Endothelial cell of umbilical vein (primary cell): ENCODE results near the gene EEFSEC. TPM values are rescaled to one million over a fixed set of nuclear protein-coding genes. Genes with fewer than 3 reads are reported as not detected.

Experiments used
- BruUV-seq: library from RNA; stranded (reverse); fragments of 400-500 nt; replicated peaks from 2 replicates; lab custom pipeline; 2021; lab: Mats Ljungman, UMichigan
- CTCF ChIA-PET: fragments of 300-600, 350-600 bp; sonication (Branson Sonifier 250); formaldehyde crosslinking; loops from one replicate; lab custom pipeline; 2021; ENCODE audit warnings: antibody characterized with exemption, inconsistent platforms; lab: Charles Lee
- POLR2A ChIA-PET: fragments of 300-600, 350-600 bp; sonication (Branson Sonifier 250); formaldehyde crosslinking; loops from one replicate; lab custom pipeline; 2021; ENCODE audit warnings: antibody characterized with exemption, inconsistent platforms; lab: Charles Lee
- DNase-seq: peaks from one replicate; pipeline ENCODE4 v3.0.0-alpha.2; 2011; ENCODE audit warnings: low read depth, low spot score
- FAIRE-seq: peaks from 2 replicates; lab custom pipeline; 2011; peaks lifted over from hg19 to GRCh38; lab: Jason Lieb, UNC
- H2AFZ ChIP-seq: 2 replicates; pipeline ENCODE4 v1.6.0; 2012; ENCODE audit warnings: low read depth, low read length, control low read depth, inconsistent platforms
- H3K27ac ChIP-seq: 2 replicates; pipeline ENCODE4 v1.5.1; 2011; ENCODE audit warnings: low read depth, mild to moderate bottlenecking, control low read depth, low read length, moderate library complexity; ENCODE audit not compliant: insufficient read depth
- H3K27me3 ChIP-seq, 2 experiments: 2 replicates each; pipeline versions ENCODE4 v1.6.0 to v1.6.1; 2011; ENCODE audit warnings: low read length in 2 of 2, mixed read lengths in 1 of 2; ENCODE audit not compliant: control insufficient read depth in 2 of 2, insufficient read depth in 2 of 2
- H3K36me3 ChIP-seq, 2 experiments: 2 replicates in 1 of 2; 3 replicates in 1 of 2; pipeline ENCODE4 v1.5.1; 2011; ENCODE audit warnings: low read length in 2 of 2, mild to moderate bottlenecking in 1 of 2, moderate library complexity in 1 of 2; ENCODE audit not compliant: control insufficient read depth in 2 of 2, insufficient read depth in 2 of 2; ENCODE audit errors: extremely low read depth in 1 of 2
- H3K4me1 ChIP-seq: 3 replicates; pipeline ENCODE4 v1.5.1; 2011; ENCODE audit warnings: mild to moderate bottlenecking, low read length; ENCODE audit not compliant: control insufficient read depth, insufficient read depth; ENCODE audit errors: extremely low read depth
- H3K4me2 ChIP-seq: 2 replicates; pipeline ENCODE4 v1.6.1; 2011; ENCODE audit warnings: low read length, control low read depth, mixed read lengths; ENCODE audit not compliant: insufficient read depth
- H3K4me3 ChIP-seq, 3 experiments: fragments of 200-600 bp in 1 of 3; sonication (generic), shearing (Covaris generic) in 1 of 3; replicated peaks in 1 of 3; 2 replicates each; pipeline ENCODE4 v1.5.1; 2011 to 2016; ENCODE audit warnings: control low read depth in 3 of 3, low read length in 3 of 3, mild to moderate bottlenecking in 2 of 3, inconsistent platforms in 1 of 3, low read depth in 1 of 3, moderate library complexity in 1 of 3; ENCODE audit not compliant: insufficient read depth in 1 of 3
- H3K79me2 ChIP-seq: 2 replicates; pipeline ENCODE4 v1.6.0; 2012; ENCODE audit warnings: low read length, inconsistent platforms; ENCODE audit not compliant: control insufficient read depth, insufficient read depth
- H3K9ac ChIP-seq: replicated peaks from 2 replicates; pipeline ENCODE3; 2011; ENCODE audit warnings: low read length, control low read depth; ENCODE audit not compliant: insufficient read depth; ENCODE audit errors: extremely low read depth
- H3K9me1 ChIP-seq: replicated peaks from 3 replicates; pipeline ENCODE4 v1.6.0; 2011; ENCODE audit warnings: mild to moderate bottlenecking, low read length; ENCODE audit not compliant: control insufficient read depth, insufficient read depth; ENCODE audit errors: extremely low read depth
- H3K9me3 ChIP-seq: replicated peaks from 2 replicates; pipeline ENCODE4 v1.5.1; 2012; ENCODE audit warnings: low read length, inconsistent platforms; ENCODE audit not compliant: control insufficient read depth, insufficient read depth
- H4K20me1 ChIP-seq: replicated peaks from 2 replicates; pipeline ENCODE3; 2011; ENCODE audit warnings: mild to moderate bottlenecking, low read length; ENCODE audit not compliant: control insufficient read depth, insufficient read depth; ENCODE audit errors: extremely low read depth
- EZH2 ChIP-seq: IDR thresholded peaks from 2 replicates; pipeline ENCODE4 v1.6.1; 2012; ENCODE audit warnings: borderline replicate concordance, low read depth, mild to moderate bottlenecking, moderate library complexity, low read length, inconsistent platforms; ENCODE audit not compliant: severe bottlenecking
- FOS ChIP-seq: IDR thresholded peaks from 2 replicates; pipeline ENCODE4 v1.6.1; 2011; ENCODE audit warnings: mild to moderate bottlenecking, low read length, moderate library complexity, borderline replicate concordance; ENCODE audit not compliant: insufficient read depth
- GATA2 ChIP-seq: IDR thresholded peaks from 2 replicates; pipeline ENCODE4 v1.7.0; 2011; ENCODE audit warnings: low read depth, mild to moderate bottlenecking, moderate library complexity, mixed read lengths, low read length; ENCODE audit not compliant: insufficient read length, insufficient read depth
- JUN ChIP-seq: IDR thresholded peaks from 2 replicates; pipeline ENCODE4 v1.6.1; 2011; ENCODE audit warnings: borderline replicate concordance, low read depth; ENCODE audit not compliant: insufficient read length, insufficient read depth
- MYC ChIP-seq: IDR thresholded peaks from one replicate; pipeline ENCODE4 v1.6.1; 2011; ENCODE audit warnings: mild to moderate bottlenecking, low read depth, low read length
- POLR2A ChIP-seq: IDR thresholded peaks from 2 replicates; pipeline ENCODE4 v1.6.1; 2012; ENCODE audit warnings: low read depth, mild to moderate bottlenecking, control low read depth, low read length
- POLR2AphosphoS5 ChIP-seq: IDR thresholded peaks from 2 replicates; pipeline ENCODE4 v1.6.1; 2012; ENCODE audit warnings: low read depth, mild to moderate bottlenecking, control low read depth, low read length, moderate library complexity; ENCODE audit not compliant: insufficient read depth
- dilution Hi-C: fragments of 300-500 bp; cut with MboI; formaldehyde crosslinking; loops from one replicate; pipeline ENCODE4 v1.15.0; 2019; ENCODE audit warnings: low sequenced_read_pairs; ENCODE audit not compliant: extremely low pct_ligation_motif_present
- intact Hi-C: fragments of 100-400 bp; cut with micrococcal nuclease; formaldehyde crosslinking; loops from one replicate; pipeline ENCODE4 v1.10.0; 2022
- polyA plus RNA-seq, 4 experiments: library from polyadenylated mRNA; depleted of rRNA in 3 of 4; stranded (reverse) in 3 of 4; unstranded in 1 of 4; fragments of >200 nt; gene quantifications; 2 replicates each; pipeline versions ENCODE4 v1.2.1 to v1.2.3, GENCODE V29; 2011 to 2012; ENCODE audit warnings: missing spikeins in 1 of 4
- total RNA-seq: library from RNA; stranded (reverse); gene quantifications from 2 replicates; pipeline ENCODE4 v1.2.3, GENCODE V29; 2021
- TF ChIP-seq, protein P1 (sequence below): IDR thresholded peaks from 2 replicates; pipeline ENCODE4 v1.6.1; 2011; ENCODE audit not compliant: insufficient read depth, insufficient read length
- TF ChIP-seq, protein P2 (sequence below), 2 donors: IDR thresholded peaks; 1 replicate in 1 of 2; 2 replicates in 1 of 2; pipeline ENCODE4 v1.5.1; 2011; ENCODE audit warnings: low read length in 2 of 2, mild to moderate bottlenecking in 2 of 2, moderate library complexity in 2 of 2, control low read depth in 1 of 2, inconsistent platforms in 1 of 2, low read depth in 1 of 2; ENCODE audit not compliant: insufficient read depth in 1 of 2; ENCODE audit errors: extremely low read depth in 1 of 2

EEFSEC gene
- total and polyA plus RNA-seq, 2 donors (not counting 3 experiments of a cell fraction or from before 2014, with no cell fraction given) = 13.1 to 14.5 TPM

DNA sequence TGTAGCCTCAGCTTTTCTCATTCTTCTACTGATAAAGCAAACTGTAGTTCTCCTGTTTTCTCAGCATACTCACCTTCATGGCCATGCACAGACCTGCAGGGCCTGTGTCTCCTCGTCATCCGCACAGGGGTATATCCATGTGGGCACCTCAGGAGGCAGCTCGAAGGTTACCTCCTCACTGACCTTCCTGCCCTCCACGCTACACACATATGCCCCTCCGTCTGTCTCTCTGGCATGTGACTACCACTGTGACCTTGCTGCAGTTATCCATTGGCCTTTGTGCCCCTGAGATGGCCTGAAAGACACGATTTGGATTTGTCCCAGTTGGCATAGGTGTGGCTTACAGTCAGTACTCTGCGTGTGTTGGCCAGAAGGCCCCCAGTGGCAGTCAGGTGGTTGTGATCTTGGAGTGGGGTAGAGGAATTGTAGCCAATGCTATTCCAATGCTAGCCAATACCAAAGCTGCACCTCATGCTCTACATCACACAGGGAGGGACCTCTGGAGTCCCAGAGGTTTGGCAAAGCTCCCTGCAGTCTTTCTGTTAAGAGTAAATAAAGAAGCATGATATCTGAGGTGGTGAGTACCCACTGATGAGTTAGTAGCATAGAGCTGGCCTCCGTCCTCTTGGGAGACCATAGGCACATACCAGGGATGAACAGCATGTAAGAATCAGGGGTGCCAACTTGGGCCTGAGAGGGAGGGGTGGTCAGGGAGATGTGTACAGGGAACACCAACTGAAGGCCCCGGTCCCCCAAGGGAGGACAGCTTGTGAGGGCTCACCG lies 143.4 kb downstream of the EEFSEC start:
- CTCF ChIA-PET = interaction anchor here (1.0 to 2.2 kb wide), 4 partner anchors 10 to 101 kb away, joined by 3 to 7 read pairs (median 5); no protein-coding TSS in a partner anchor
- dilution Hi-C loops = no loop called here

More for the DNA sequence above, 143.4 kb downstream of the EEFSEC start:
- no peak overlapping the region for H3K4me3 ChIP-seq
- no peaks in the 10 kb centered on the region for H4K20me1 ChIP-seq
- no peaks in the 10 kb centered on the region for H3K36me3 ChIP-seq
- H3K9me3 ChIP-seq = no peaks in the 10 kb centered on the region
- H3K9ac ChIP-seq = no peak overlapping the region
- no peaks in the 10 kb centered on the region for H3K79me2 ChIP-seq
- no TSS peak for BruUV-seq
- FAIRE-seq = no peak
- H3K4me1 ChIP-seq = no peaks in the 10 kb centered on the region
- no peak for DNase-seq
- no peak overlapping the region for H3K27ac ChIP-seq
- no peak overlapping the region for H3K4me2 ChIP-seq
- no peaks in the 10 kb centered on the region for H3K27me3 ChIP-seq
- H2AFZ ChIP-seq = no peak overlapping the region
- no peaks in the 10 kb centered on the region for H3K9me1 ChIP-seq
- POLR2A ChIA-PET = no interaction called here
- intact Hi-C loops = no loop called here
- TF ChIP-seq, protein P1, sequence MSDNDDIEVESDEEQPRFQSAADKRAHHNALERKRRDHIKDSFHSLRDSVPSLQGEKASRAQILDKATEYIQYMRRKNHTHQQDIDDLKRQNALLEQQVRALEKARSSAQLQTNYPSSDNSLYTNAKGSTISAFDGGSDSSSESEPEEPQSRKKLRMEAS = no peak
- TF ChIP-seq GATA2 (no peak), MYC (no peak), JUN (no peak), FOS (no peak), POLR2AphosphoS5 (no peak), EZH2 (no peak), POLR2A (no peak)
- TF ChIP-seq, protein P2, sequence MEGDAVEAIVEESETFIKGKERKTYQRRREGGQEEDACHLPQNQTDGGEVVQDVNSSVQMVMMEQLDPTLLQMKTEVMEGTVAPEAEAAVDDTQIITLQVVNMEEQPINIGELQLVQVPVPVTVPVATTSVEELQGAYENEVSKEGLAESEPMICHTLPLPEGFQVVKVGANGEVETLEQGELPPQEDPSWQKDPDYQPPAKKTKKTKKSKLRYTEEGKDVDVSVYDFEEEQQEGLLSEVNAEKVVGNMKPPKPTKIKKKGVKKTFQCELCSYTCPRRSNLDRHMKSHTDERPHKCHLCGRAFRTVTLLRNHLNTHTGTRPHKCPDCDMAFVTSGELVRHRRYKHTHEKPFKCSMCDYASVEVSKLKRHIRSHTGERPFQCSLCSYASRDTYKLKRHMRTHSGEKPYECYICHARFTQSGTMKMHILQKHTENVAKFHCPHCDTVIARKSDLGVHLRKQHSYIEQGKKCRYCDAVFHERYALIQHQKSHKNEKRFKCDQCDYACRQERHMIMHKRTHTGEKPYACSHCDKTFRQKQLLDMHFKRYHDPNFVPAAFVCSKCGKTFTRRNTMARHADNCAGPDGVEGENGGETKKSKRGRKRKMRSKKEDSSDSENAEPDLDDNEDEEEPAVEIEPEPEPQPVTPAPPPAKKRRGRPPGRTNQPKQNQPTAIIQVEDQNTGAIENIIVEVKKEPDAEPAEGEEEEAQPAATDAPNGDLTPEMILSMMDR (IDR thresholded peaks at IDR 0.05; ENCODE audit: extremely low read depth in 1 of 2, insufficient read depth in 1 of 2, low read depth in 1 of 2, low read length in 2 of 2) = no peak
